GM12878 (cell line): Measurements from ENCODE around the gene GLS. TPM values are rescaled to one million over a fixed set of nuclear protein-coding genes. Genes with fewer than 3 reads are reported as not detected.
A peak's percentile ranks its signal among the peaks of the same experiment; 100 is the strongest.

Experiments used
- BRCA1 ChIP-seq: IDR thresholded peaks from 2 replicates; pipeline ENCODE4 v1.6.1; 2011; ENCODE audit warnings: low read depth, low read length, improper control_type of control experiment
- NBN ChIP-seq: fragments of 450-650 bp; IDR thresholded peaks from 2 replicates; pipeline ENCODE4 v1.6.1; 2016
- POU2F2 ChIP-seq: IDR thresholded peaks from 3 replicates; pipeline ENCODE4 v1.6.1; 2011; ENCODE audit warnings: low read depth, mild to moderate bottlenecking, low read length, borderline replicate concordance
- RAD21 ChIP-seq: IDR thresholded peaks from 2 replicates; pipeline ENCODE4 v1.6.1; 2011; ENCODE audit warnings: mild to moderate bottlenecking, low read depth, low read length, moderate library complexity; ENCODE audit not compliant: insufficient read depth
- SP1 ChIP-seq: IDR thresholded peaks from one replicate; pipeline ENCODE4 v1.6.1; 2011; ENCODE audit warnings: low read depth, low read length
- YY1 ChIP-seq: IDR thresholded peaks from 2 replicates; pipeline ENCODE4 v1.6.1; 2011; ENCODE audit warnings: low read depth, mild to moderate bottlenecking, low read length
- polyA plus RNA-seq, 11 experiments: library from polyadenylated mRNA; depleted of rRNA in 4 of 11; unstranded in 6 of 11; stranded (reverse) in 5 of 11; fragments of >200 nt; fragmentation: Nextera tagmentation in 4 of 11; fragmentation: Illumina TruSeq in 1 of 11; extraction: Ambion mirVana in 4 of 11; extraction: Trizol in 1 of 11; gene quantifications; 1 replicate in 1 of 11; 2 replicates in 10 of 11; pipeline versions ENCODE4 v1.2.1 to v1.2.3, GENCODE V29; 2011 to 2016; ENCODE audit warnings: inconsistent platforms in 2 of 11, missing spikeins in 2 of 11, low read depth in 1 of 11
- total RNA-seq, 4 experiments: library from RNA; depleted of rRNA in 3 of 4; stranded (reverse); fragments of >200 nt in 3 of 4; fragmentation: Illumina TruSeq in 1 of 4; extraction: Trizol in 1 of 4; gene quantifications; 2 replicates each; pipeline versions ENCODE4 v1.2.1 to v1.2.3, GENCODE V29; 2013 to 2021
- TF ChIP-seq, protein P1 (sequence below): fragments of 450-650 bp; IDR thresholded peaks from 2 replicates; pipeline ENCODE4 v1.6.1; 2017; ENCODE audit warnings: mild to moderate bottlenecking, moderate library complexity
- TF ChIP-seq, protein P2 (sequence below): IDR thresholded peaks from 2 replicates; pipeline ENCODE4 v1.6.1; 2012; ENCODE audit warnings: mild to moderate bottlenecking, low read depth, low read length

Gene GLS
- total and polyA plus RNA-seq, 10 of the 15 experiments (the other 5 are each of a cell fraction or from before 2014, with no cell fraction given) = 15.7 to 145 (median 70.8) TPM

DNA sequence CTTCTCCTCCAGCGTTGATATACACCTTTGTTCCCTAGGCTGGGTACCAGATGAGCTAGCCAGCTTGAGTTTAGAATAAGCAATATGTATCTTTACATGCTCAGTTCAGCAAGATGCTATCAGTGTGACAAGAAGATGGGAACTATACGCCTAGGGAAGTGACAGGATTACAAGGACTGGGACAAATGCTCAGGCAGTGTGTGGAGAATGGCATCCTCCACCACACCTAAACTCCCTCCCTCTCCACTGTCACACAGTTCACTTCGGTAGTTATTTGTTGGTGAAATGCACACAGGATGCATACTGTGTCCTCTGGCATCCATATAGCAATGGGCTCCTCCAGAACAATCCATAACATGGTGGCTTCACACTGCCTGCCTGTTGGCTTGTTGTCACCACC lies 125.7 kb downstream of the GLS start (continued):
- TF ChIP-seq, protein P1, sequence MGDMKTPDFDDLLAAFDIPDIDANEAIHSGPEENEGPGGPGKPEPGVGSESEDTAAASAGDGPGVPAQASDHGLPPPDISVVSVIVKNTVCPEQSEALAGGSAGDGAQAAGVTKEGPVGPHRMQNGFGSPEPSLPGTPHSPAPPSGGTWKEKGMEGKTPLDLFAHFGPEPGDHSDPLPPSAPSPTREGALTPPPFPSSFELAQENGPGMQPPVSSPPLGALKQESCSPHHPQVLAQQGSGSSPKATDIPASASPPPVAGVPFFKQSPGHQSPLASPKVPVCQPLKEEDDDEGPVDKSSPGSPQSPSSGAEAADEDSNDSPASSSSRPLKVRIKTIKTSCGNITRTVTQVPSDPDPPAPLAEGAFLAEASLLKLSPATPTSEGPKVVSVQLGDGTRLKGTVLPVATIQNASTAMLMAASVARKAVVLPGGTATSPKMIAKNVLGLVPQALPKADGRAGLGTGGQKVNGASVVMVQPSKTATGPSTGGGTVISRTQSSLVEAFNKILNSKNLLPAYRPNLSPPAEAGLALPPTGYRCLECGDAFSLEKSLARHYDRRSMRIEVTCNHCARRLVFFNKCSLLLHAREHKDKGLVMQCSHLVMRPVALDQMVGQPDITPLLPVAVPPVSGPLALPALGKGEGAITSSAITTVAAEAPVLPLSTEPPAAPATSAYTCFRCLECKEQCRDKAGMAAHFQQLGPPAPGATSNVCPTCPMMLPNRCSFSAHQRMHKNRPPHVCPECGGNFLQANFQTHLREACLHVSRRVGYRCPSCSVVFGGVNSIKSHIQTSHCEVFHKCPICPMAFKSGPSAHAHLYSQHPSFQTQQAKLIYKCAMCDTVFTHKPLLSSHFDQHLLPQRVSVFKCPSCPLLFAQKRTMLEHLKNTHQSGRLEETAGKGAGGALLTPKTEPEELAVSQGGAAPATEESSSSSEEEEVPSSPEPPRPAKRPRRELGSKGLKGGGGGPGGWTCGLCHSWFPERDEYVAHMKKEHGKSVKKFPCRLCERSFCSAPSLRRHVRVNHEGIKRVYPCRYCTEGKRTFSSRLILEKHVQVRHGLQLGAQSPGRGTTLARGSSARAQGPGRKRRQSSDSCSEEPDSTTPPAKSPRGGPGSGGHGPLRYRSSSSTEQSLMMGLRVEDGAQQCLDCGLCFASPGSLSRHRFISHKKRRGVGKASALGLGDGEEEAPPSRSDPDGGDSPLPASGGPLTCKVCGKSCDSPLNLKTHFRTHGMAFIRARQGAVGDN = no peak
- no peak for TF ChIP-seq YY1
- 0 out of 3 replicates have a peak, but pooled peaks have one; percentile 20 for TF ChIP-seq POU2F2
- TF ChIP-seq, protein P2, sequence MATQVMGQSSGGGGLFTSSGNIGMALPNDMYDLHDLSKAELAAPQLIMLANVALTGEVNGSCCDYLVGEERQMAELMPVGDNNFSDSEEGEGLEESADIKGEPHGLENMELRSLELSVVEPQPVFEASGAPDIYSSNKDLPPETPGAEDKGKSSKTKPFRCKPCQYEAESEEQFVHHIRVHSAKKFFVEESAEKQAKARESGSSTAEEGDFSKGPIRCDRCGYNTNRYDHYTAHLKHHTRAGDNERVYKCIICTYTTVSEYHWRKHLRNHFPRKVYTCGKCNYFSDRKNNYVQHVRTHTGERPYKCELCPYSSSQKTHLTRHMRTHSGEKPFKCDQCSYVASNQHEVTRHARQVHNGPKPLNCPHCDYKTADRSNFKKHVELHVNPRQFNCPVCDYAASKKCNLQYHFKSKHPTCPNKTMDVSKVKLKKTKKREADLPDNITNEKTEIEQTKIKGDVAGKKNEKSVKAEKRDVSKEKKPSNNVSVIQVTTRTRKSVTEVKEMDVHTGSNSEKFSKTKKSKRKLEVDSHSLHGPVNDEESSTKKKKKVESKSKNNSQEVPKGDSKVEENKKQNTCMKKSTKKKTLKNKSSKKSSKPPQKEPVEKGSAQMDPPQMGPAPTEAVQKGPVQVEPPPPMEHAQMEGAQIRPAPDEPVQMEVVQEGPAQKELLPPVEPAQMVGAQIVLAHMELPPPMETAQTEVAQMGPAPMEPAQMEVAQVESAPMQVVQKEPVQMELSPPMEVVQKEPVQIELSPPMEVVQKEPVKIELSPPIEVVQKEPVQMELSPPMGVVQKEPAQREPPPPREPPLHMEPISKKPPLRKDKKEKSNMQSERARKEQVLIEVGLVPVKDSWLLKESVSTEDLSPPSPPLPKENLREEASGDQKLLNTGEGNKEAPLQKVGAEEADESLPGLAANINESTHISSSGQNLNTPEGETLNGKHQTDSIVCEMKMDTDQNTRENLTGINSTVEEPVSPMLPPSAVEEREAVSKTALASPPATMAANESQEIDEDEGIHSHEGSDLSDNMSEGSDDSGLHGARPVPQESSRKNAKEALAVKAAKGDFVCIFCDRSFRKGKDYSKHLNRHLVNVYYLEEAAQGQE = no peak
- TF ChIP-seq SP1 = no peak
- TF ChIP-seq RAD21 = no peak
- TF ChIP-seq BRCA1 = no peak
- TF ChIP-seq NBN = no peak
